Activated naive CD8-positive, alpha-beta T cell treated with anti-CD3 and anti-CD28 coated beads, Interleukin-2, amount 10 ng/mL, durations not matched to agents 7 days and 5 days (primary cell): ENCODE measurements around the gene PTGIS. TPM values are rescaled to one million over a fixed set of nuclear protein-coding genes. Genes with fewer than 3 reads are reported as not detected.

Experiments
- ATAC-seq: fragments of 150-1000 bp; cut with Tn5 transposase; one replicate; pipeline ENCODE4 v1.10.0; 2021; ENCODE audit warnings: low read depth, moderate library complexity
- POLR2A ChIA-PET: fragments of 350-600 bp; sonication (Branson Sonifier 250); formaldehyde crosslinking; loops from one replicate; lab custom pipeline; 2021; ENCODE audit warnings: antibody characterized with exemption; lab: Charles Lee
- DNase-seq: peaks from one replicate; pipeline ENCODE4 v3.0.0; 2021
- H3K27ac Mint-ChIP-seq: one replicate; pipeline ENCODE4 v1.8.0; 2022; ENCODE audit warnings: mild to moderate bottlenecking, mixed read lengths
- H3K27me3 Mint-ChIP-seq: one replicate; pipeline ENCODE4 v1.8.0; 2022; ENCODE audit warnings: mild to moderate bottlenecking, moderate library complexity, mixed read lengths
- H3K36me3 Mint-ChIP-seq: one replicate; pipeline ENCODE4 v1.8.0; 2021; ENCODE audit warnings: mild to moderate bottlenecking, mixed read lengths
- H3K4me1 Mint-ChIP-seq: one replicate; pipeline ENCODE4 v1.8.0; 2021; ENCODE audit warnings: mixed read lengths
- H3K4me3 Mint-ChIP-seq: one replicate; pipeline ENCODE4 v1.8.0; 2022; ENCODE audit warnings: mild to moderate bottlenecking, moderate library complexity, mixed read lengths
- H3K9me3 Mint-ChIP-seq: one replicate; pipeline ENCODE4 v1.8.0; 2021; ENCODE audit warnings: mixed read lengths
- total RNA-seq, 2 experiments: library from RNA; stranded (reverse); gene quantifications; one replicate each; pipeline ENCODE4 v1.2.3, GENCODE V29; 2021

The PTGIS gene
- total RNA-seq, 2 experiments from 2014 or later, result 0.37 to 0.39 TPM

- no peak for ATAC-seq
- Mint-ChIP-seq H3K27ac (no peak overlapping the region), H3K9me3 (no peaks in the 10 kb centered on the region), H3K4me1 (peaks cover 29% of the 10 kb centered on the region), H3K27me3 (no peaks in the 10 kb centered on the region), H3K36me3 (peaks cover under 1% of the 10 kb centered on the region), H3K4me3 (no peak overlapping the region)
- POLR2A ChIA-PET, result interaction anchor here (0.9 to 3.9 kb wide), 3 partner anchors 12 to 309 kb away, joined by 5 to 43 read pairs (median 6); no protein-coding TSS in a partner anchor
- no peak for DNase-seq
Measured at GRCh38 chr20:49607568-49607967, 39.6 kb upstream of the PTGIS start.

- POLR2A ChIA-PET, result interaction anchor here (1.4 to 1.7 kb wide), 2 partner anchors 9 to 62 kb away, joined by 5 to 8 read pairs; no protein-coding TSS in a partner anchor
Measured at GRCh38 chr20:49603209-49603627, 35.3 kb upstream of the PTGIS start.

GRCh38 chr20:49602345-49603208 lies 34.6 kb upstream of the PTGIS start:
- POLR2A ChIA-PET, result interaction anchor here (0.7 kb wide), 1 partner anchor 61 kb away, joined by 5 read pairs; no protein-coding TSS in a partner anchor
- ATAC-seq (no peak), DNase-seq (no peak)
- Mint-ChIP-seq H3K4me3 (no peak overlapping the region), H3K9me3 (no peaks in the 10 kb centered on the region), H3K36me3 (peaks cover 11% of the 10 kb centered on the region), H3K27ac (no peak overlapping the region), H3K27me3 (no peaks in the 10 kb centered on the region), H3K4me1 (peaks cover 28% of the 10 kb centered on the region)

More at GRCh38 chr20:49603209-49603627, 35.3 kb upstream of the PTGIS start:
- Mint-ChIP-seq H3K4me3 (no peak overlapping the region), H3K36me3 (peaks cover 7% of the 10 kb centered on the region), H3K4me1 (peaks cover 26% of the 10 kb centered on the region), H3K27ac (no peak overlapping the region), H3K27me3 (no peaks in the 10 kb centered on the region), H3K9me3 (no peaks in the 10 kb centered on the region)
- DNase-seq (no peak), ATAC-seq (no peak)

- no peak overlapping the region for H3K4me3 Mint-ChIP-seq
- H3K4me1 Mint-ChIP-seq, result peaks cover 34% of the 10 kb centered on the region
- POLR2A ChIA-PET, result interaction anchor here (0.7 kb wide), 1 partner anchor 59 kb away, joined by 5 read pairs; no protein-coding TSS in a partner anchor
- no peak for DNase-seq
- H3K9me3 Mint-ChIP-seq, result no peaks in the 10 kb centered on the region
- ATAC-seq, result no peak
- peaks cover 18% of the 10 kb centered on the region for H3K36me3 Mint-ChIP-seq
- H3K27ac Mint-ChIP-seq, result peak overlapping the region; percentile 34
- no peaks in the 10 kb centered on the region for H3K27me3 Mint-ChIP-seq
Measured at GRCh38 chr20:49601153-49601924, 33.4 kb upstream of the PTGIS start.

GRCh38 chr20:49599746-49600113 lies 31.8 kb upstream of the PTGIS start:
- Mint-ChIP-seq H3K4me3 (no peak overlapping the region), H3K9me3 (no peaks in the 10 kb centered on the region), H3K4me1 (peaks cover 47% of the 10 kb centered on the region), H3K27me3 (no peaks in the 10 kb centered on the region), H3K27ac (peak overlapping the region; percentile 38), H3K36me3 (peaks cover 19% of the 10 kb centered on the region)
- ATAC-seq (no peak), DNase-seq (no peak)
- POLR2A ChIA-PET, result no interaction called here

GRCh38 chr20:49597825-49598395 lies 30.0 kb upstream of the PTGIS start:
- DNase-seq (no peak), ATAC-seq (no peak)
- Mint-ChIP-seq H3K4me1 (peaks cover 60% of the 10 kb centered on the region), H3K9me3 (no peaks in the 10 kb centered on the region), H3K36me3 (peaks cover 19% of the 10 kb centered on the region), H3K27ac (peak overlapping the region; percentile 91), H3K4me3 (no peak overlapping the region), H3K27me3 (no peaks in the 10 kb centered on the region)
- POLR2A ChIA-PET, result interaction anchor here (2.2 kb wide), 1 partner anchor 27 kb away, joined by 6 read pairs; no protein-coding TSS in a partner anchor

GRCh38 chr20:49595811-49596561 lies 28.0 kb upstream of the PTGIS start:
- peaks cover 6% of the 10 kb centered on the region for H3K9me3 Mint-ChIP-seq
- H3K4me3 Mint-ChIP-seq, result peak overlapping the region; percentile 76
- H3K4me1 Mint-ChIP-seq, result peaks cover 70% of the 10 kb centered on the region

GRCh38 chr20:49595346-49595745 lies 27.4 kb upstream of the PTGIS start:
- H3K36me3 Mint-ChIP-seq, result peaks cover 25% of the 10 kb centered on the region
- peak overlapping the region; percentile 97 for H3K27ac Mint-ChIP-seq
- peaks cover 73% of the 10 kb centered on the region for H3K4me1 Mint-ChIP-seq
- no peaks in the 10 kb centered on the region for H3K27me3 Mint-ChIP-seq
- POLR2A ChIA-PET, result interaction anchor here (1.0 to 1.7 kb wide), 7 partner anchors 12 to 59 kb away, joined by 3 to 7 read pairs (median 4); no protein-coding TSS in a partner anchor
- ATAC-seq (no peak), DNase-seq (no peak)
- peak overlapping the region; percentile 76 for H3K4me3 Mint-ChIP-seq
- peaks cover 6% of the 10 kb centered on the region for H3K9me3 Mint-ChIP-seq

More at GRCh38 chr20:49595811-49596561, 28.0 kb upstream of the PTGIS start:
- H3K27ac Mint-ChIP-seq, result peak overlapping the region; percentile 97
- DNase-seq (peak; percentile 65), ATAC-seq (peak; percentile 44)
- H3K27me3 Mint-ChIP-seq, result no peaks in the 10 kb centered on the region
- peaks cover 28% of the 10 kb centered on the region for H3K36me3 Mint-ChIP-seq
- POLR2A ChIA-PET, result interaction anchor here (0.6 to 2.2 kb wide), 12 partner anchors 9 to 341 kb away, joined by 3 to 7 read pairs (median 3); partner anchors contain the start of gene SLC9A8

- DNase-seq (no peak), ATAC-seq (no peak)
- peak overlapping the region; percentile 76 for H3K4me3 Mint-ChIP-seq
- peaks cover 76% of the 10 kb centered on the region for H3K4me1 Mint-ChIP-seq
- POLR2A ChIA-PET, result interaction anchor here (1.0 to 2.6 kb wide), 11 partner anchors 9 to 317 kb away, joined by 3 to 13 read pairs (median 7); partner anchors contain the start of gene ZNFX1
- H3K36me3 Mint-ChIP-seq, result peaks cover 28% of the 10 kb centered on the region
- peaks cover 6% of the 10 kb centered on the region for H3K9me3 Mint-ChIP-seq
- H3K27me3 Mint-ChIP-seq, result no peaks in the 10 kb centered on the region
- peak overlapping the region; percentile 97 for H3K27ac Mint-ChIP-seq
Measured at GRCh38 chr20:49594931-49595315, 27.0 kb upstream of the PTGIS start.

GRCh38 chr20:49594143-49594930 lies 26.4 kb upstream of the PTGIS start:
- ATAC-seq (peak; percentile 79), DNase-seq (peak; percentile 67)
- Mint-ChIP-seq H3K4me3 (peak overlapping the region; percentile 76), H3K36me3 (peaks cover 34% of the 10 kb centered on the region), H3K9me3 (peaks cover 6% of the 10 kb centered on the region), H3K27ac (peak overlapping the region; percentile 97), H3K27me3 (no peaks in the 10 kb centered on the region), H3K4me1 (peaks cover 75% of the 10 kb centered on the region)
- POLR2A ChIA-PET, result interaction anchor here (0.6 to 2.6 kb wide), 14 partner anchors 10 to 373 kb away, joined by 3 to 13 read pairs (median 5); partner anchors contain the start of gene ZNFX1

- H3K9me3 Mint-ChIP-seq, result peaks cover 6% of the 10 kb centered on the region
- peaks cover 34% of the 10 kb centered on the region for H3K36me3 Mint-ChIP-seq
- no peak for ATAC-seq
Measured at GRCh38 chr20:49593466-49594142, 25.7 kb upstream of the PTGIS start.

More at GRCh38 chr20:49593466-49594142, 25.7 kb upstream of the PTGIS start:
- POLR2A ChIA-PET, result interaction anchor here (0.6 to 2.6 kb wide), 14 partner anchors 10 to 372 kb away, joined by 3 to 13 read pairs (median 5); partner anchors contain the start of gene ZNFX1
- peak overlapping the region; percentile 76 for H3K4me3 Mint-ChIP-seq
- DNase-seq, result no peak
- H3K27me3 Mint-ChIP-seq, result no peaks in the 10 kb centered on the region
- peaks cover 75% of the 10 kb centered on the region for H3K4me1 Mint-ChIP-seq
- H3K27ac Mint-ChIP-seq, result peak overlapping the region; percentile 97
